NT2/D1 (cell line): ENCODE results near the gene LARP4.

Experiments
- DNase-seq: peaks from one replicate; pipeline ENCODE4 v3.0.0-alpha.2; 2011; ENCODE audit warnings: low read depth, low spot score
- H3K27me3 ChIP-seq: 2 replicates; pipeline ENCODE4 v1.6.0; 2011; ENCODE audit warnings: mild to moderate bottlenecking; ENCODE audit not compliant: insufficient read length, insufficient read depth
- H3K36me3 ChIP-seq: 2 replicates; pipeline ENCODE4 v1.6.1; 2011; ENCODE audit warnings: mild to moderate bottlenecking, low read length, mixed read lengths; ENCODE audit not compliant: insufficient read depth, insufficient read length
- H3K4me1 ChIP-seq: 2 replicates; pipeline ENCODE4 v1.5.1; 2011; ENCODE audit not compliant: insufficient read depth, insufficient read length
- H3K4me3 ChIP-seq: 2 replicates; pipeline ENCODE4 v1.5.1; 2011; ENCODE audit warnings: low read depth; ENCODE audit not compliant: insufficient read length
- H3K9ac ChIP-seq: 2 replicates; pipeline ENCODE4 v1.6.0; 2011; ENCODE audit warnings: low read depth; ENCODE audit not compliant: insufficient read length
- H3K9me3 ChIP-seq: 2 replicates; pipeline ENCODE4 v1.5.1; 2011; ENCODE audit warnings: mild to moderate bottlenecking, low read length; ENCODE audit not compliant: insufficient read depth
- SUZ12 ChIP-seq: IDR thresholded peaks from 2 replicates; pipeline ENCODE4 v1.6.1; 2011; ENCODE audit not compliant: insufficient read length, insufficient read depth; ENCODE audit errors: extremely low read depth
- YY1 ChIP-seq: IDR thresholded peaks from 2 replicates; pipeline ENCODE4 v1.6.1; 2011; ENCODE audit not compliant: insufficient read length, insufficient read depth
- ZNF274 ChIP-seq: IDR thresholded peaks from 2 replicates; pipeline ENCODE4 v1.6.1; 2011; ENCODE audit warnings: mild to moderate bottlenecking, low read depth, low read length

LARP4 gene

DNA sequence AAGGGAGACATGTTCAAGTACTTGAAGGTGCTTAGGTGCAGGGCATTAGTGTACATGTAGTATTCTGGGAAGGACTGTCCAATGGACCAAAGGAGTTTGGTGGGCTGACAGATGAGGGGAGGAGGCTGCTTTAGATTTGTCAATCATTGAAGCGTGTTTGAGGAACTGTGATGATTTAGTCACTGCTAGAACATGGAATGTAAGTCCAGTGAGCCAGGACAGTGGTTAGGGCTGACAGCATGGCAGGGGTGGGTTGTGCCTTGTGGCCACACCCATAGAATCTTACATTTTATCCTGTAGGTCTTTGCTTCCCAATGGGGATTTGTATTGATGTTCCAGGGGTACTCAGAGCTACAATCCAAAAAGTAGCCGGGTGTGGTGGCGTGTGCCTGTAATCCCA, 128.7 kb downstream of the LARP4 start:
- Histone ChIP-seq H3K9me3 (no peaks in the 10 kb centered on the region), H3K27me3 (no peaks in the 10 kb centered on the region), H3K4me1 (no peaks in the 10 kb centered on the region), H3K9ac (no peak overlapping the region), H3K36me3 (peaks cover 2% of the 10 kb centered on the region), H3K4me3 (no peak overlapping the region)
- DNase-seq, result no peak
- TF ChIP-seq ZNF274 (no peak), SUZ12 (no peak), YY1 (no peak)
